ENCODE results near the gene MIEN1.
"Not testable (repeated sequence)": the region's sequence is repeated elsewhere in the genome, so short reads cannot be mapped to it uniquely, and the experiment has no call there.

The MIEN1 gene

GRCh38 chr17:39730095-39730921, at the start of gene MIEN1:
TSS of gene MIEN1 (minus strand) at chr17:39730532. CDS start at chr17:39730495, 37 bp downstream.
- peak; percentile 89 for FAIRE-seq
- DNase-seq (ENCODE audit: insufficient read length, low spot score) = peak; percentile 94

GRCh38 chr17:39777534-39778365, 47.4 kb upstream of the MIEN1 start:
- DNase-seq (ENCODE audit: insufficient read length, low spot score) (no peak), FAIRE-seq (no peak)

- DNase-seq (ENCODE audit: insufficient read length, low spot score) (no peak), FAIRE-seq (no peak)
These were observed 45.9 kb upstream of the MIEN1 start for GRCh38 chr17:39776252-39776651.

GRCh38 chr17:39775031-39775430, 44.7 kb upstream of the MIEN1 start:
- DNase-seq (ENCODE audit: insufficient read length, low spot score) (no peak), FAIRE-seq (no peak)

GRCh38 chr17:39774047-39774446, 43.7 kb upstream of the MIEN1 start:
- FAIRE-seq = peak; percentile 20

GRCh38 chr17:39772987-39773934, 42.9 kb upstream of the MIEN1 start:
- no peak for DNase-seq (ENCODE audit: insufficient read length, low spot score)
- FAIRE-seq = no peak

More at GRCh38 chr17:39774047-39774446, 43.7 kb upstream of the MIEN1 start:
- no peak for DNase-seq (ENCODE audit: insufficient read length, low spot score)

- no peak for DNase-seq (ENCODE audit: insufficient read length, low spot score)
- no peak for FAIRE-seq
These were observed 42.1 kb upstream of the MIEN1 start for GRCh38 chr17:39772415-39772814.

- peak; percentile 74 for FAIRE-seq
- peak; percentile 69 for DNase-seq (ENCODE audit: insufficient read length, low spot score)
These were observed 39.7 kb upstream of the MIEN1 start for GRCh38 chr17:39769974-39770587.

GRCh38 chr17:39767147-39767546, 36.8 kb upstream of the MIEN1 start:
- FAIRE-seq = no peak

GRCh38 chr17:39765766-39766165, 35.4 kb upstream of the MIEN1 start:
- DNase-seq (ENCODE audit: insufficient read length, low spot score) (no peak), FAIRE-seq (peak; percentile 70)

More at GRCh38 chr17:39767147-39767546, 36.8 kb upstream of the MIEN1 start:
- DNase-seq (ENCODE audit: insufficient read length, low spot score) = no peak

- DNase-seq (ENCODE audit: insufficient read length, low spot score) (no peak), FAIRE-seq (no peak)
These were observed 34.8 kb upstream of the MIEN1 start for GRCh38 chr17:39765175-39765574.

GRCh38 chr17:39764171-39764570, 33.8 kb upstream of the MIEN1 start:
- not testable (repeated sequence) for DNase-seq (ENCODE audit: insufficient read length, low spot score); FAIRE-seq

- FAIRE-seq = no peak
- no peak for DNase-seq (ENCODE audit: insufficient read length, low spot score)
These were observed 32.9 kb upstream of the MIEN1 start for GRCh38 chr17:39763051-39763820.

- no peak for FAIRE-seq
- no peak for DNase-seq (ENCODE audit: insufficient read length, low spot score)
These were observed 31.6 kb upstream of the MIEN1 start for GRCh38 chr17:39761861-39762496.

- FAIRE-seq (no peak), DNase-seq (ENCODE audit: insufficient read length, low spot score) (no peak)
These were observed 28.9 kb upstream of the MIEN1 start for GRCh38 chr17:39759204-39759603.

GRCh38 chr17:39757931-39758873, 27.9 kb upstream of the MIEN1 start:
- DNase-seq (ENCODE audit: insufficient read length, low spot score) = no peak
- no peak for FAIRE-seq

GRCh38 chr17:39757176-39757662, 26.9 kb upstream of the MIEN1 start:
- DNase-seq (ENCODE audit: insufficient read length, low spot score) (no peak), FAIRE-seq (no peak)

Data from HTR-8/SVneo (cell line).